ENCODE data around the gene ZC3H18. TPM values are rescaled to one million over a fixed set of nuclear protein-coding genes. Genes with fewer than 3 reads are reported as not detected.

Gene ZC3H18
- polyA plus RNA-seq, 6 donors from 2014 or later: 2.5 to 21.7 (median 9.0) TPM

DNA sequence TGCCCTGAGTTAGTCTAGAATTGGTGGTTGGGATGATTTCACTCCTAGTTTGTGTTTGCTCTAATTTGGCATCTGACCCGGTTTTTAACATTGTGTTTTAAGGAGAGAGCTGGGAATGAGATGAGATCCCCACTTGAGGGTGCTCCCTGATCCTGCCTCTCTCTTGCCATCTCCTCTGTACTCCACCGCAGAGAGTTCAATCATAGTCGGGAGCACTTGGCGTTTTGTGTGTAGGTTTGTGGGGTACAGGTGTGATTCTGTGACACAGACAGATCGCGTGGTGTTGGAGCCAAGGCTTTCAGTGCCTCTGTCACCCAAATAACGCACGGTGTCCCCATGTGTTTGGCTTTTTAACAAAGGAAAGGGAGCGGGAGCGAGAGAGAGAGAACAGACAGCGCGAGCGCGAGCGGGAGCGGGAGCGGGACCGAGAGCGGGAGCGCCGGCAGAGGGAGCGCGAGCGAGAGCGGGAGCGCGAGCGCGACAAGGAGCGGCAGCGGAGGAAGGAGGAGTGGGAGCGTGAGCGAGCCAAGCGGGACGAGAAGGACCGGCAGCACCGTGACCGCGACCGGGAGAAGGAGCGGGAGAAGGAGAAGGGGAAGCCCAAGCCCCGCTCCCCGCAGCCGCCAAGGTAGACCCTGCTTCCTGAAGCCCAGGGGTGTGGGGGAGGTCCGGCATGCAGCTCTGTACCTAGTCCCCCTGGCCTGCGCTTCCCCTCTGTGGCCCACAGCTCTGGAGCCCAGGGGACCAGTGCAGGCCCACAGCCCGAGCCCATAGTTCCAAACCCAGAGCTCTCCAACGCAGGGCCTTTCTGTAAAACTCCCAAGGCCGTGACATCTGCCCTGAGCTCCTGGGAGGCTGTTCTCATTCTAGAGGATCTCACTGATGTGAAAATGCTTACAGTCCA is 41.0 kb downstream of the ZC3H18 start:
- ATAC-seq (ENCODE audit: low read depth in 2 of 2): no peak
- H3K27me3 Mint-ChIP-seq: no peaks in the 10 kb centered on the region
- no peaks in the 10 kb centered on the region for H3K9me3 Mint-ChIP-seq
- no peak overlapping the region for H3K4me3 Mint-ChIP-seq
- peaks cover 28 to 30% (median 30%) of the 10 kb centered on the region in 3 donors for H3K4me1 Mint-ChIP-seq
- peaks cover 11 to 16% of the 10 kb centered on the region in 2 donors for H3K36me3 Mint-ChIP-seq
- H3K27ac Mint-ChIP-seq: no peak overlapping the region
- DNase-seq: no peak

DNA sequence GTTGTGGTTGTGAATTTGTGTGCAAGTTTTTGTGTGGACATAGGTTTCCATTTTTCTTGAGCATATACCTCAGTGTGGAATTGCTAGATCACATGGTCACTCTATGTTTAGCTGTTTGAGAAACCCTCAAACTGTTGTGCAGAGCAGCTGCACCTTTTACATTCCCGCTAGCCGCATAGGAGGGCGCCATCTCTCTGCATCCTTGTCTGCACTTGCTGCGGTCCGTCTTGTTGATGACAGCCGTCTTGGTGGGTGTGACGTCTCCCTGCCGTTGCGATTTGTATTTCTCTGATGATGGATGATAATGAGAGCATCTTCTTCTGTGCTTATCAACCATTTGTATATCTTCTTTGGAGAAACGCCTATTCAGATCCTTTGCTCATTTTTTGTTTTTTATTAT is 43.1 kb downstream of the ZC3H18 start:
- Mint-ChIP-seq H3K9me3 (no peaks in the 10 kb centered on the region), H3K27ac (peak overlapping the region in 1 of 6 donors; percentile 77), H3K27me3 (no peaks in the 10 kb centered on the region), H3K36me3 (peaks cover 11 to 15% of the 10 kb centered on the region in 2 donors), H3K4me3 (no peak overlapping the region), H3K4me1 (peaks cover 15 to 24% (median 23%) of the 10 kb centered on the region in 3 donors)
- ATAC-seq (ENCODE audit: low read depth in 2 of 2) (no peak), DNase-seq (no peak)

DNA sequence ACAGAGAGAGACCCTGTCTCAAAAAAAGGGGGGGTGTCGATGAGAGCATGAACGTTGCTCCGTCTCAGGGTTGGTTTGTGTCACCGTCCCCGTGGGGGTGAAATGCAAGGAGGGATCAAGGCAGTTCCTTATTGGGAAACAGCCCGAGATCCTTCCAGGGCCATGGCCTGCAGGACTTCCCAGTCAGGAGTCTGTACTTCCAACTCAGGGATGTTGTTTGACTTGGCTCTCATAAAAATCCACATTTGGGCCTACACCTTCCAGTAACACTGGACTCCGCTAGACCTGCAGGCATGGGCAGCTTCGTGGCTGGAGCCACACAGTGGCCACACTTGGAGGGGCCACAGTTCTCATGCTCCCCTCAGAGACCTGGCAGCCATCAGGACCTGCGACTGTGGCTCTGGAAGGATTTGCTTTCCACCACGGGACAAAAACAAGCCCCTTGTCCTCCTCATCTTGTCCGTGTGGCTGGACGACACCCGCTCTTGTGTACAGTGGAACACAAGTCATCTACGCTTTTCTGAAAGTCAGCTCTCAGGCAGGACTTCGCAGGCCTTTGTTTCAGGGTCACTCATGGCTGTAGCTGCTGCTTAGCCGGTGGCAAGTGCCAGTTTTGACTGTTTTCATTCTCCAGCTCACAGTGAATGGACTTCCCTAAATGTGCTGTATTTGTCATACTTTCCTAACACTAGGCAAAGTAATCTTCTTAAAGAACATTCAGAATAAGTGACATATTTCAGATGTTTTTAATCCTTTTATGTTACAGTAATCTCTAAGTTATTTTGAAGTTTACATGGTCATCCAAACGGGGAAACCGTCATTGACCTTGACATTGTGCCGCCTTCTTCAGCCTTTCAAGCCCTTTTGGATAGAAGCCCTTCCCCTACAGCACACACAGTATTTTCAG is 44.0 kb downstream of the ZC3H18 start:
- Mint-ChIP-seq H3K36me3 (peaks cover 11 to 15% of the 10 kb centered on the region in 2 donors), H3K9me3 (no peaks in the 10 kb centered on the region), H3K27me3 (no peaks in the 10 kb centered on the region), H3K4me1 (peaks cover 12 to 26% (median 19%) of the 10 kb centered on the region in 3 donors), H3K4me3 (no peak overlapping the region), H3K27ac (no peak overlapping the region)
- no peak for DNase-seq
- ATAC-seq (ENCODE audit: low read depth in 2 of 2): no peak

DNA sequence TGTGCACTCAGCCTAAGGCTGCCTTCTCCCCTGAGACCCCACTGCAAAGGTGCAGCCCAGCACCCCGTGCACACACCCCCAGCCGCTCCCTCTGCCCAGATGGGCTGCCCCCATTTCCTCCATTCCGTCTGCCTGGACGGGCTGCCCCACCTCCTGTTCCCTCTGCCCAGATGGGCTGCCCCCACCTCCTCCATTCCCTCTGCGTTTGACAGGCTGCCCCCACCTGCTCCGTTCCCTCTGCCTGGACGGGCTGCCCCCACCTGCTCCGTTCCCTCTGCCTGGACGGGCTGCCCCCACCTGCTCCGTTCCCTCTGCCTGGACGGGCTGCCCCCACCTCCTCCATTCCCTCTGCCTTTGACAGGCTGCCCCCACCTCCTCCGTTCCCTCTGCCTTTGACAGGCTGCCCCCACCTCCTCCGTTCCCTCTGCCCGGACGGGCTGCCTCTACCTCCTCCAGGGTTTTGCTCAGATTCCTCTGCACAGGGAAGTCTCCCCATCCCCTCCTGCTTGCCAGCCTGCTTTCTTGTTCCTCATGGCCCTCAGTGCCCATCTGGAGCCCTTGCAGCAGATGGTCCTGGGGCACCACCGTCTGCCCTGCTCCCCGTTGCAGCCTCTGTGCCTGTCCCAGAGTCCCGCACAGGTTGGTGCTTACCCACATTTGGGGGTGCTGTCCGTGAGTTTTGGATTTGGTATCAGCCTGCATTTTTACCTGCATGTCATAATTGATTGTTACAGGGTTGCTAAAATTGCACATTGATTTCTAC is 44.8 kb downstream of the ZC3H18 start:
- DNase-seq (no peak), ATAC-seq (ENCODE audit: low read depth in 2 of 2) (no peak)
- Mint-ChIP-seq H3K27ac (peak overlapping the region in 2 of 6 donors; percentile 78 to 81), H3K9me3 (no peaks in the 10 kb centered on the region), H3K4me1 (peaks cover 12 to 26% (median 19%) of the 10 kb centered on the region in 3 donors), H3K27me3 (no peaks in the 10 kb centered on the region), H3K4me3 (peak overlapping the region in 1 of 8 donors; percentile 42), H3K36me3 (peaks cover 11 to 15% of the 10 kb centered on the region in 2 donors)

DNA sequence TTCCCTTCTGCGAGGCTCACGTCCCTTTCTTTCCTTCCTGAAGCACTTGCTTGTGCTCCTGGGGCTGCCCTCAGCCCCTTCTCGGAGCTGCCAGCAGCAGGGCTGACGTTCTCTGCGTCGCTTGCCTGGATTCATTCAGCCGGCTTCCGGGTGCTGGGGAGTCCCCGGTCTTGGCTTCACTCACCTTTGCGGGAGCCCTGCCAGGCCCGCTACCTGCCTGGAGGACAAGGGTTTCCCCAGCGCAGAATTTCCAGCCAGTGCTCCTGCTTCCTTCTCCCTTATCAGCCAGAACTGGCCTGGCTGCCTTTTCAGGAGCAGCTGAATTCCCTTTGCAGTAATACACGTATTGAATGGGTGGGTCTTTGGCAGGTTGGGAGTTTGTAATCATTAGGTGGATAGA is 46.1 kb downstream of the ZC3H18 start:
- no peak overlapping the region for H3K27ac Mint-ChIP-seq
- peaks cover 19 to 22% (median 20%) of the 10 kb centered on the region in 3 donors for H3K4me1 Mint-ChIP-seq
- peak overlapping the region in 1 of 8 donors; percentile 22 for H3K4me3 Mint-ChIP-seq
- H3K36me3 Mint-ChIP-seq: peaks cover 7% of the 10 kb centered on the region in 2 donors
- DNase-seq: no peak
- no peaks in the 10 kb centered on the region for H3K9me3 Mint-ChIP-seq
- no peak for ATAC-seq (ENCODE audit: low read depth in 2 of 2)
- H3K27me3 Mint-ChIP-seq: no peaks in the 10 kb centered on the region

DNA sequence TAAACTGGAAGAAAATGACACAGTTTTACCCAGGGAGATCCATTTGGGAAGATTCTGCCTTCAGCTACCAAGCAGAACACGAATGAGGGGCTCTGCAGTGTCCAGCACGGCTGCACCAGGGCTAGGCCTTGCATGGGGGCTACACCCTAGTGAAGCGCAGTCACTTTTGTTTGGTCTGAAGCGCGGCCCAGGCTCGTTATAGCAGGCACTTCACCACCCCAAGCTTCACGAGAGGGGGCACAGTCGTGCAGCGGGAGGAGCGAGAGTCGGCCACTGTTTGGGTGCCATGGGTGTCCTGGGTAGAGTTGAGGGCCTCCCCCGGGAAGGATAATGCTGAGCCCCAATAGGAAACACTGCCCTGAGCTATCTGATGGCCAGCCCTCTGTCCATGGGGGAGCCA is 46.5 kb downstream of the ZC3H18 start:
- Mint-ChIP-seq H3K36me3 (peaks cover 7% of the 10 kb centered on the region in 2 donors), H3K4me3 (no peak overlapping the region), H3K27me3 (no peaks in the 10 kb centered on the region), H3K27ac (no peak overlapping the region), H3K9me3 (no peaks in the 10 kb centered on the region), H3K4me1 (peaks cover 19 to 22% (median 20%) of the 10 kb centered on the region in 3 donors)
- no peak for DNase-seq
- ATAC-seq (ENCODE audit: low read depth in 2 of 2): no peak

DNA sequence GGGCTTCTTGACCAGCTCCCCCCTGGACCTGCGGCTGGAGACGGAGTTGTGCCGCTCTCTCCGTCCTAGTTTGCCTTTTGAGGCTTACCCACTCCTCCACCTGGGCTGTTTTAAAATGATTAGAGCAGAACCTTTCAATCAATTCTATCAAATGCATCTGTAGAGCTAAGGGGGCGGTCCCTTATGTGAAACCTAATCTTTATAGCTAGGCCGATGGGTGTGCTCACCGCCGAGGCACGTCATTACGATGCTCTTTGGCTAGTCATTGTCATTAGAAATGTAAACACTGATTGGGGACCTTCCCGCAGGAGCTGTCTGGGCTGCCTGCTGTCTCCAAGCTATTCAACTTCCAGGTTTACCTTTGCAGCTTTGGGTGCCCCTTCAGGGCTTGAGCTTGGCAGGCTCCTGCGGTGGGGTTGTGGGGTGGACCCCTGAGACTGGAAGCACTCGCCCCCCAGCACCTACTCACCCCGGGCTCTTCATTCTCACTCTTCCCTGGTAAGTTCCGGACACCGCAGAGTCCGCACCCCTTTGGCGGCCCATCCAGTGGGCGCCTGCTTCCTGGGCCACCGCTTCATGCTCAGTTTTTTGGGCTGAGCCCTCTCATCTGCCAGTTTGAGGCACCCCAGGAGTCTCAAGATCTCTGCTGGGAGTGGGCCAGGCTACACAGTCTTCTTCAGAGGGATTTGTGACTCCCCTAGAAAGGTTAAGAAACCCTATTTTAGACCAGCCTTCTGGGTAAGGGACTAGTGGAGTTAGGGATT is 47.2 kb downstream of the ZC3H18 start:
- Mint-ChIP-seq H3K36me3 (peaks cover 7% of the 10 kb centered on the region in 2 donors), H3K4me3 (no peak overlapping the region), H3K27ac (peak overlapping the region in 2 of 6 donors; percentile 71 to 83), H3K9me3 (no peaks in the 10 kb centered on the region), H3K27me3 (no peaks in the 10 kb centered on the region), H3K4me1 (peaks cover 19 to 22% (median 20%) of the 10 kb centered on the region in 3 donors)
- DNase-seq (no peak), ATAC-seq (ENCODE audit: low read depth in 2 of 2) (no peak)

DNA sequence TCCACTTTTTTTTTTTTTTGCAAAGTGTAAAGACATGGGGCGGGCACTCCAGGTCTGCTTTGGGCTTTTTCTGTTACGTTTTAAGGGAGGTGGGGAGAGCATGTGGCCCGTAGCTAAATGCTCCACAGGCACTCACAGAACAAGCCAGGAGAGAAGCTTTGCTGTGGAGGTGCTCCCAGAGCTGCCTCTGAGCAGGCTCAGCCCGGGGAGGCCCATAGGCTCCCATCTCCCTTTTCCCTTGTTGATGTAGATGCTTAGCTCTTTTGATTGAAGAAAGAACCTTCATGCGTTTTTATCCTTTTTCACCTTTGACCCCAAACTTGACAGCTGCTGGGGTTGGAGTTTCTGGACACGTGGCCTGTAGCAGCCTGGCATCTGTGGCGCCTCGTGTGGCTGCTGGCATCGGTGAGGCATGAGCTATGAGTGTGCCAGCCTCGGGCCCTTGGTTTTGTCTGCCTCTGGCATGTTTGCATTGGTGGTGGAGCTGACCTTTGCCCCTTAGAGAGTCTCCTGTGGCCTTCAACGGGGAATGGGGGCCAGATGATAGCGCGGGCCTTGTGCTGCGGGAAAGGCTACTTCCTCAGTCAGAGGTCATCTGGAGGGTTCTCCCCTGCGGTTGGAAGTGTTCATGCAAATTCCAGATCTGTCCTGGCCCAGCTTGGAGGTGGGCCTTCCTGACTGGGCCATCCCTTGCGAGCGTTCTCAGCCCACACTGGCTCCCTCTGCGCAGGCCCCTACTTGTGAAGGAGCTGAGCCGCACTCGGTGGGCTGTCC is 48.2 kb downstream of the ZC3H18 start:
- Mint-ChIP-seq H3K27ac (no peak overlapping the region), H3K36me3 (peaks cover 6 to 14% of the 10 kb centered on the region in 2 donors), H3K4me3 (no peak overlapping the region), H3K27me3 (no peaks in the 10 kb centered on the region), H3K4me1 (peaks cover 17 to 20% (median 19%) of the 10 kb centered on the region in 3 donors), H3K9me3 (no peaks in the 10 kb centered on the region)
- DNase-seq: no peak
- ATAC-seq (ENCODE audit: low read depth in 2 of 2): no peak

DNA sequence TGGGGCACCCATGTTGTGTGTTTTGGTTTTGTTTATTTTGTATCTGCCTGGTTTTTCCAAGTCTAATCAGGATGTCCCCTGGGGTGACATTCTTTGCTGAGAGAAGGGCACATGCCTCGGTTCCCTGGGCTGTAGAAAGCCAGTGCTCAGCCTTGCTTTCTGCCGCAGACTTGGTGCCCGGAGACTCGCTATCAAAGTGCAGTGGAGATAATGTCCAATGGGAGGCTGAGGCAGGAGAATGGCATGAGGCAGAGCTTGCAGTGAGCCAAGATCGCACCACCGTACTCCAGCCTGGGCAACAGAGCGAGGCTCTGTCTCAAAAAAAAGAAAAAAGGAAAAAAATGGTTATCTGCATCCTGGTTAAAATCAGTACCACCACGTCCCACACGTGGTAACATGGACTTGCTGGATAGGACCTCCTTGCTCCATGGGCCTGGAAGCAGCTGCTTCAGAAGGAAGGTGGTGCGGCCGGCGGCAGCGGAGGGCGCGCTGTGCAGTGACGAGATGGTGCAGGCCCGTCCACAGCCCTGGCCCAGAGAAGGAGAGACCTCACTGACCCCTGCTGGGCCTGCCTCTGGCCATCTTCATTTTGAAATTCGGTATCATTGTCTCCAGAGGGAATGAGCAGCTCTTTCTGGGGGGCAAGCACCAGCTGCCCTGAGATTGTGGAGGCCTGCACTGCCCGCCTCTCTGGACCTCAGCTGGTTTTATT is 48.9 kb downstream of the ZC3H18 start:
- Mint-ChIP-seq H3K9me3 (no peaks in the 10 kb centered on the region), H3K27ac (no peak overlapping the region), H3K4me1 (peaks cover 12 to 19% (median 16%) of the 10 kb centered on the region in 3 donors), H3K27me3 (no peaks in the 10 kb centered on the region), H3K36me3 (peaks cover 0 to 15% of the 10 kb centered on the region in 2 donors), H3K4me3 (peak overlapping the region in 1 of 8 donors; percentile 29)
- DNase-seq (no peak), ATAC-seq (ENCODE audit: low read depth in 2 of 2) (no peak)

DNA sequence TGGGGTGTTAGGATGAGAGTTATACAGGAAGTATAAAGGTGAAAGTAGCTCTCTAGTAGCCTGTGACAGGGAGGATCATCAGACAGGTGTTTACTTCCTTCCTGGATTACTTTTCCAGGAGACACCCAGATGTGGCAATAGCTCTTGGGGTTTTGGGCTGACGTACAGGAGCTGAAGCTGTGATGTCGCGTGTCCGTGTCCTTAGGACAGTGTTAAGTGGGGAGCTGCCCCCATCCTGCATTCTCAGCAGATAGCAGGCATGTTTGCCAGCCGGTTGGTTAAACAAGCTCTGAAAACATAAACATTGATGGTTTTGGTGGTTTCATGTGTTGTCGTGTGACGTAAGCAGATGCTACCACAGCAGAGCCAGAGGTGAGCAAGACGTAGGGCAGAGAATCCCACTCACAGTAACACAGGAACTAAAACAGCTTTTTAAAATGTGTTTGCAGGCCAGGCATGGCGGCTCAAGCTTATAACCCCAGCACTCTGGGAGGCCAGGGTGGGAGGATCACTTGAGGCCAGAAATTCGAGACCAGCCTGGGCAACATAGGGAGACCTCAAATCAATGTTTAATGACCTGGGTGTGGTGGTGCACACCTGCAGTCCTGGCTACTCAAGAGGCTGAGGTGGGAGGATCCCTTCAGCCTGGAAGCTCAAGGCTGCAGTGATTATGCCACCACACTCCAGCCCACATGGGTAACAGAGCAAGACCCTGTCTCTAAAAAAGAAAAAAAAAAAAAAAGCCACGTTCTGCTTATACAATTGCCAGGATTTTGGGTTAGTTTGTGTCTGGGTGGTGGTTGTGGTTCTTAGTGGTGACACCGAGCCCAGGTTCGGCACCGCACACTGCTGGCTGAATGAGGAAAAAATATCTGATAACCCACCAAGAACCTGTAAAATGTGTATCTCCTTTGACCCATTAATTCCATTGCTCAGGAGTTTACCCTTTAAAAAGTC is 49.9 kb downstream of the ZC3H18 start:
- DNase-seq: no peak
- H3K4me1 Mint-ChIP-seq: peaks cover 10 to 15% (median 14%) of the 10 kb centered on the region in 3 donors
- H3K4me3 Mint-ChIP-seq: no peak overlapping the region
- H3K36me3 Mint-ChIP-seq: peaks cover 0 to 15% of the 10 kb centered on the region in 2 donors
- ATAC-seq (ENCODE audit: low read depth in 2 of 2): no peak
- no peaks in the 10 kb centered on the region for H3K9me3 Mint-ChIP-seq
- peak overlapping the region in 2 of 6 donors; percentile 24 to 68 for H3K27ac Mint-ChIP-seq
- H3K27me3 Mint-ChIP-seq: no peaks in the 10 kb centered on the region

All from naive B cell (primary cell).